ENCODE data around the gene WDR7.

DNA sequence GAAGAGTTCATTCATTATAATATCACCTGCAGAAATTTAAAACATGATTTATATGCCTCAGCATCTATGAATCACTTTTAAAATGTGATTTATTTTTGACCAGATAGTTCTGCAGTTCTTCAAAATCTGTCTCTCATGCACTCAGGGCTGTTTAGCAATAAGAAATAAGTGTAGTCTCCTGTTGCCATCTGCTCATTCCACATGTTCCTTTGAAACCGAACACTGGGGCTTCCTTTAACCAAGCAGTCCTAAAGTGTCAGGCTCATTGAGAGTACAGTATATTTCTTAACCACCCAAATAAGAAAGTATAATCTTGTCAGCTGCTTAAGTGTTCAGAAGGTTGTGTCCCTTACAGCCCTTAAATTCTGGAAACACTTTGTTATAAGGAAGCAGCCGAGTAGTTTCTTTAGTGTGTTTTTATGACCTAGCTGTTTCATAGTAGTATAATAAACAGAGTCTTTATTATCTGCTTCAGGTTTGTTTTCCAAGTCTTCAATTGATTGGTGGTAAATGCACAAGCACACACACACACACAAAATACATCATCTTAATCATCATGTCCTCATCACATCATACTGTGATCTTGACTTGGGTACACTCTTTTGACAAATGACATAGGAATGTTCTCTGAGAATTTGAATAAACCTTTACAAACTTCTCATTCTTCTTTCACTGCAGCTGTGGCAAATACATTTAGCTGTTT is 10.4 kb downstream of the WDR7 start:
- TF ChIP-seq, protein P1, sequence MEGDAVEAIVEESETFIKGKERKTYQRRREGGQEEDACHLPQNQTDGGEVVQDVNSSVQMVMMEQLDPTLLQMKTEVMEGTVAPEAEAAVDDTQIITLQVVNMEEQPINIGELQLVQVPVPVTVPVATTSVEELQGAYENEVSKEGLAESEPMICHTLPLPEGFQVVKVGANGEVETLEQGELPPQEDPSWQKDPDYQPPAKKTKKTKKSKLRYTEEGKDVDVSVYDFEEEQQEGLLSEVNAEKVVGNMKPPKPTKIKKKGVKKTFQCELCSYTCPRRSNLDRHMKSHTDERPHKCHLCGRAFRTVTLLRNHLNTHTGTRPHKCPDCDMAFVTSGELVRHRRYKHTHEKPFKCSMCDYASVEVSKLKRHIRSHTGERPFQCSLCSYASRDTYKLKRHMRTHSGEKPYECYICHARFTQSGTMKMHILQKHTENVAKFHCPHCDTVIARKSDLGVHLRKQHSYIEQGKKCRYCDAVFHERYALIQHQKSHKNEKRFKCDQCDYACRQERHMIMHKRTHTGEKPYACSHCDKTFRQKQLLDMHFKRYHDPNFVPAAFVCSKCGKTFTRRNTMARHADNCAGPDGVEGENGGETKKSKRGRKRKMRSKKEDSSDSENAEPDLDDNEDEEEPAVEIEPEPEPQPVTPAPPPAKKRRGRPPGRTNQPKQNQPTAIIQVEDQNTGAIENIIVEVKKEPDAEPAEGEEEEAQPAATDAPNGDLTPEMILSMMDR (IDR thresholded peaks at IDR 0.05; ENCODE audit: poor library complexity) = no peak
- TF ChIP-seq EZH2phosphoT487 (IDR thresholded peaks at IDR 0.05; ENCODE audit: low read depth, severe bottlenecking, unreplicated experiment) = no peak
